GM18505 (cell line): ENCODE measurements around the gene CFAP77.

Source experiments
- ATAC-seq: cut with Tn5 transposase; IDR thresholded peaks from one replicate; pipeline ENCODE4 v1.9.1; 2021; ENCODE audit not compliant: unreplicated experiment
- POLR2A ChIP-seq: IDR thresholded peaks from 4 replicates; pipeline ENCODE4 v1.6.1; 2011; ENCODE audit warnings: borderline replicate concordance; ENCODE audit not compliant: insufficient read depth, insufficient read length; ENCODE audit errors: extremely low read depth

Gene CFAP77

DNA sequence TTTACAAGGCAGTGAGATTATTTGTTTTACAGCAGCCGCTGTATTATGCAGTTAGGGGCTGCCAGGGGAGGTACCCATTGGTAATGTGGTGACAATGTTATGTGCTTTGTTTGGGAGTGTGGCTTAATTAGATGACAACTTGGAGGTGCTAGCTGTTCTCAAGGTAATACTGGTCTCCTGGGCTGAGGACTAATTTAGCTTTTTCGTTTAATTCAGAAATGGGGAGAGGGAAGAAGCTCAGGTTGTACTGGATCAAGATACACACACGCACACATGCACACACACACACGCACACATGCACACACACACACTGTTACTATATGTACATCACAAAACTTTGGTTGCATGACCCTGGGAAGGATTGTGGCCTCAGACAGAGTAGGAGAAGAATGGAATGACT lies 37.9 kb downstream of the CFAP77 start:
- ATAC-seq, result no peak
- no peak for TF ChIP-seq POLR2A

DNA sequence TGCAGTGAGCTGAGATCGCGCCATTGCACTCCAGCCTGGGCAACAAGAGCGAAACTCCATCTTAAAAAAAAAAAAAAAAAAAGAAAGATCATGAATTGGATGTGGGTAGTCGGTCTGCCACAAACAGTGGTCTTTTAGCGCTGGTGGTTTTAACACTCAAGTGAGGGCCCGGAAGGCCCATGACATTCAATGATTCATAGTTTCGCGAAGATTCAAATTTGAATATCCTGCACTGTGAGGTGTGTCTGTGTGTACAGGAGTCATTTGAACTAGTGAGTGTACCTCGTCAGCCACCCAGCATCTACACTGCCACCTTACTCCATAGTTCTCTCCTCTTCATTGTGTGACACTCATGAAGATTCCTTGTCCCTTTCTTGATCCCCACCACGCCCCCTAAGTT lies 41.3 kb downstream of the CFAP77 start:
- TF ChIP-seq POLR2A, result no peak
- no peak for ATAC-seq

DNA sequence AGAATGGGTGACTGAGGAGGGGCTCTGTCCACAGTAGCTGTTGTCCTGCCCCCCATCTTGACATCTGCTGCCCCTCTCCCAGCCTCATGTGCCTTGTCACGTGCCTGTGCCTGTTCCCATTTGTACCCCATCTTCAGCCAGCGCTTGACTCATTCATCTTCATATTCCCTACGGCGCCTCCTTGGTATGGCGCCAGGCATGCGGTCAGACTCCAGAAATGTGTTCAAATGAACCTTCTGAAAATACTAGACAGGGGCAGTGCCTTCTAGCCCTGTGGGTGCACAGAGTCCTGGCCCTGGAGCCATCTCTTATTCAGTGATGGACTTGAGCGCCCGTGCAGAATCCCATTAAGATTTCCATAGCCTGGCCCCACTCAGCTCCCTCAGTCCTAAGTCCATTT lies 46.2 kb downstream of the CFAP77 start:
- no peak for ATAC-seq
- TF ChIP-seq POLR2A, result no peak

DNA sequence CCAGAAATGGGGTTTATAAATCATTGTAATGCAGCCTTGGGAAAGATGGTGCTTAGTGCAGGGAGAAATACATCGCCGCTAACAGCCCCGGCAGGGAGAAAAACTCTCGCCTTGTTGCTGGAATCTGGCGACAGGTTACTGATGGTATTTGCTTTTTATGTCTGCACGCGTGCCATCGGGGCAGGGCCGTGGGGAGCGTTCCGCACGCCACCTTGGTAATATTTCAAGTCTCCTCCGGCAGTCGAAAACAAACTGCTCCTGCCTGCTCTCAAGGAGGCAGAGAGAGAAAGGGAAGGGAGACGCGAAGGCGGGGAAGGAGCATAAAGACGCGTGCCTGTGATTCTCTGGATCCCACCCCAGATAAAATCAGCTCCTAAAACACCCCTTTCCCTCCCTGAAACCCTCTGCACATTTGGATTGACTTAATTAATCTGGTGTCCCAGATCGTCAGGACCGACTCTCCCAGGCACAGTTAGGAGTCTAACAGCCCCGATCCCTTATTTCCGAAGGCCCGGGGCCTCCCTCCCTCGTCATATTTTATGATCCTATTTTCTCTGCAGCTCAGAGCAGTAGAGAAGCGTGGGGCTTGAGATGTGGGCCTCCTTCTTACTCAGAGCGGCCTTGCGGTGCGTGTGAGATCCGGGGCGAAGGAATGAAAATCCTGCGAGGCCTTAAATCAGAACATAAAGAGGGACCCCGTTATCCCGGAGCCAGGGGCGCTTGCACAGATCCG lies 47.7 kb downstream of the CFAP77 start:
- ATAC-seq, result no peak
- TF ChIP-seq POLR2A, result no peak

DNA sequence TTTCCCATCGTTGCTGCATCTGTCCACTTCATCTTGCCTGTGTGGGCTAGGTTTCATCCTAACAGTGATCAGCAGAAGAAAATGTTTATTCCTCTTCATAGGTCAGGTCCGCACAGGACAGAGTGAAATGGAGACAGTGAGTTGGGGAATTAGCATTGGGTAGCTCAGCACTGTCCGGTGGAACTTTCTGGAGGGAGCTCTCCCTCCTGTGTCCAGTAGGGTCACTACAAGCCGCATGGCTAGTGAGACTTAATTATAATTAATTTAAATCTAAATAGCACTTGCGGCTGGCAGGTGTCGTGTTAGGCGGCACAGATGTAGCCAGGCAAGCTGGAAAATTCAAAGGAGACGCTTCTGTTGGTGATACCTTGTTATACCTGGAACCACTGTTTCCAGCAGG lies 48.4 kb downstream of the CFAP77 start:
- no peak for TF ChIP-seq POLR2A
- no peak for ATAC-seq

DNA sequence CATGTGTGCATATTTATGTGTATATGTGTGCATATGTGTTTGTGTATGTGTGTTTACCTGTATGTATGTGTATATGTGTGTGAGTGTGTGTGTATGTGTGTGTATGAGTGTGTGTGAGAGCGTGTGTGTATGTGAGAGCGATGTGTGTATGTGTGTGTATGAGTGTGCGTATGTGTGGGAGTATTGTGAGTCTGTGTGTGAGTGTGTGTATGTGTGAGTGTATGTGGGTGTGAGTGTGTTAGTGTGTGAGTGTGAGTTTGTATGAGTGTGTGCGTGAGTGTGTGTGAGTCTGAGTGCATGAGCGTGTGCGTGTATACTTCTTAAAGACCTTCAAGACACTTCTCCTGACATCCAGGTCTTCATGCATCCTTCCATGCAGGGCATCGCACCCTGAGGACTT lies 49.6 kb downstream of the CFAP77 start:
- TF ChIP-seq POLR2A, result no peak
- no peak for ATAC-seq

DNA sequence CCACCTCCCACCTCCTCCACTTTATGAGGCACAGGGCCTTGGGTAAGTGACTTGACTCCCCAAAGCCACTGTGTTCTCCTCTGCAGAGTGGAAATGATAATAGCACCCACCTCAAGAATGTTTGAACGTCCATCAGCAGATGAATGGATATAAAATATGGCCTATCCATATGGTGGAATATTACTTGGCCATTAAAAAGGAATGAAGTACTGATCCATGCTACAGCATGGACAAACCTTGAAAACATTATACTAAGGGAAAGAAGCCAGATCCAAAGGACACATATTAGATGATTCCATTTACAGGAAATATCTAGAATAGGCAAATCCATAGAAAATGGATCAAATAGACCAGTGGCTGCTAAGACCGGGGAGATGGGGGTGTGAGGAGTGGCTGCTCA lies 50.2 kb downstream of the CFAP77 start:
- TF ChIP-seq POLR2A, result no peak

DNA sequence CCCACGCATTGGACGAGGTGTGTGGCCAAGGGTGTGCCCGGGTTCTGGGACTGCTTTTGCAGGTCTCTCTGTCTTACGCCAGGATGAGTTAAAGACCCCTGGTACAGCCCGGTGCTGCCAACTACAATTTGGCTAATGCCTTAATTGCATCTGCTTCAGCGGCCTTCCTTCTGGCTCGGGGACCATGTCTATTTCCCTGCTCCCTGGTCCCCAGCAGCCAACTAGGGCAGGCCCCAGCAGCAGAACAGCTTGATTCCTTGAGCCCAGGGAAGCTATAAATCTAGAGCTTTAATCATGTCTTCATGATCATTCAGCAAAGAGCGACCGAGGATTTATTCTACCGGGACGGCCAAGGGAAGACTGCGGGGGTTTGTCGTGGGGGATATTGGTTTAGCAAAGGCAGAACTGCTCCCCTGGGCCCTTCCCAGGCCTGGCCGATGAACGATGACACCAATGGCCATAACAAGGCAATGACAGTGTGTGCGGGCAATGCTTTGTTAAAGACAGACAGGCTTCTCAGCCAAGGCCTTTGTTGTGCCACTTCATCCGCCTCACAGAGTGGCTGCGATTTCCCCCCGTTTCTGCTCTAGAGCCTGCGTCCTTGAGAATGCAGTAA lies 51.4 kb downstream of the CFAP77 start:
- no peak for ATAC-seq
- no peak for TF ChIP-seq POLR2A

More for the DNA sequence above, 50.2 kb downstream of the CFAP77 start:
- ATAC-seq, result no peak

DNA sequence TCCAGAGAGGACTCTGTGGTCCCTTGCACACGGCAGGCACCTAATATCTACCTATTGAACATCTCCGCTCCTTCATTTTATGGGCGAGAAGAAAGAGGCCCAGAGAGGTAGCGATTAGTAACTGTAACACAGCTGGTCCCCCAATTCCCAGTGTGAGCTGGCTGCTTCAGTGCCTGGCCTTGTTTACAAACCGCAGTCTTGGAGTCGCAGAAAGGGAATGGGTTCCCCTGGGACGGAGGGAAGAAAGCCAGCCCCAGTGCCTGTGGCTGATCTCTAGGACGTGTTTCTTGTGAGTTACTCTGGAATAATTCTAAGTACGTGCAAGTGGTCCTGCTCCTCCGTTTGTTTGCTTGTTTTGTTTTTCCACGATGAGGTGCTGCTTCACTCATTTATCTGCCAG lies 52.0 kb downstream of the CFAP77 start:
- ATAC-seq, result no peak
- TF ChIP-seq POLR2A, result no peak

DNA sequence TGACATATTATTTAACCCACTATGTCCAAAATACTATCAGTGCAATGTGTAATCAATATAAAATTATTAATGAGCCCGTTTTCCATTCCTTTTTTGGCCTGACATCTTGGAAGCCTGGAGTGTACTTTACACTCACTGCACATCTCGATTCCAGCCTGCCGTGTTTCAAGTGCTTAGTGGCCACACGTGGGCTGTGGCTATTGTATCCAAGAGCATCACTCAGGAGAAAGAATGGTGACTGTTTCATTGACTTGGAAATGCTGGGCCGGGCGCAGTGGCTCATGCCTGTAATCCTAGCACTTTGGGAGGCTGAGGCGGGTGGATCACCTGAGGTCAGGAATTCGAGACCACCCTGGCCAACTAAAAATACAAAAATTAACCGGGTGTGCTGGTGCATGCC lies 54.5 kb downstream of the CFAP77 start:
- ATAC-seq, result no peak
- TF ChIP-seq POLR2A, result no peak

DNA sequence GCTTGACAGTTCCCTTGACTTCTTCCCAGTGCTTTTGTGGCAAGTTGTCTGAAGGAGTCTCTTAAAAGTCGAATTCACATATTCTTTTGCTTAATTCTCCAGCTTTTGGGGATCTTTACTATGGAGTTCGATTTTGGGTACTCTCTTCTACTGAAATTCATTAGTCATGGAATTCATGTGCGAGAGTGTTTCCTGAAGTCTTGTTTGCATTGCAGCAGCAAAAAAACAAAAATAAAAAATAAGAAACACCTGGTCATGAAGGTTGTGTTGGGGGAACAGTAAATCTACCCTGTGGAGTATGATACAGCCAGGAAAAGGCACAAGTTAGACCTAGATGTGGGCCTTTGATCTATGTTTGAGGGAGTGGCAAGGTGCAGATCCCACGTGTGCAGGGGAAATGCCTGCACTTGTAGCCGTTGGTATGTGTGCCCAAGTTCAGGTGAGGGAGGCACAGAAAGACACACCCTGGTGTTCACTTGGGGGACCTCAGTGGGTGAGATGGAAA lies 55.2 kb downstream of the CFAP77 start:
- TF ChIP-seq POLR2A, result no peak
- no peak for ATAC-seq

DNA sequence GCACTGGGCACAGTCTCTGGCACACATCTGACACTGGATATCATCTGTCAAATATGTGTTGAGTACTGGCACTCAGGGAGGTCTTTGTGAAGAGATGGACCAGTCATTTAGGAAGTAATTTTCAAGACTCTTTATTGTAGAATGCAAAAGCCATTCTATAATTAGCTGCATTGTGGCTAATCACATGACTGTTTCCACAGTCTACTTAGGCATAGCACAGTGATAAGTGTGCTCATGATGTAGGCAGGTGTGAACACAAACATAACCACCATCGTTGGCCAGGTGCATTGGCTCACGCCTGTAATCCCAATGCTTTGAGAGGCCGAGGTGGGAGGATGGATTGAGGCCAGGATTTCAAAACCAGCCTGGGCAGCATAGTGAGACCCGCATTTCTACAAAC lies 62.2 kb downstream of the CFAP77 start:
- TF ChIP-seq POLR2A, result no peak
- no peak for ATAC-seq

DNA sequence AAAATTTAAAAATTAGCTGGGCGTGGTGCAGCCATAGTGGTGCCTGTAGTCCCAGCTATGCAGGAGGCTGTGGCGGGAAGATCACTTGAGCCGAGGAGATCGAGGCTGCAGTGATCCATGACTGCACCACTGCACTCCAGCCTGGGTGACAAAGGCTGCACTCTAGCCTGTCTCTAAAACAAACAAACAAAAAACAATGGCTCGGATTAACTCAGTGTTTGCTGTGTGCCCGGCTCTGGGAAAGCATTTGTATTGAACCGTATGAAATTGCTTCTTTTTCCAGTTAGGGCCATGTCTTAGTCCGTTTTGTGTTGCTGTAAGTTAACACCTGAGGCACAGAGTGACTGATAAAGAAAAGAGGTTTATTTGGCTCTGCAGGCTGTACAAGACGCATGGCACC lies 62.6 kb downstream of the CFAP77 start:
- no peak for TF ChIP-seq POLR2A
- ATAC-seq, result no peak

DNA sequence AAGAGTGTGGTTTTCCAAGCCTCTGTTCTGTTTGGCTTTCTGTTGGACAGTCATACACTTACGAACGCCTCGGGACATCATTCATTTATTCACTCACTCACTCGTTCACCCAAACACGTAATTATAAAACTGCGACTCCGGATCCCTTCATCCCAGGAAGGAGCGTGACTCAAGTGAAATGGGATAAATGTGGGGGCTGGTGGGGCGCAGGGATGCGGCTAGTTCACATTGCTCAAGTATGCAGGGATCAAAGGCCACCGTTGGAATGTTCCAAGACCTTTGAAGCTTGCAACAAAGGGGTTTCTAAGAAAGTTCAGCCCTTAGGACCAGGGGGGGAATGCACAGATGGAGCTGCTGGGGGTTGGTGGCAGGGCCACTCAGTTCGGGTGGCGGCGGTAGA lies 64.2 kb downstream of the CFAP77 start:
- no peak for ATAC-seq
- no peak for TF ChIP-seq POLR2A

DNA sequence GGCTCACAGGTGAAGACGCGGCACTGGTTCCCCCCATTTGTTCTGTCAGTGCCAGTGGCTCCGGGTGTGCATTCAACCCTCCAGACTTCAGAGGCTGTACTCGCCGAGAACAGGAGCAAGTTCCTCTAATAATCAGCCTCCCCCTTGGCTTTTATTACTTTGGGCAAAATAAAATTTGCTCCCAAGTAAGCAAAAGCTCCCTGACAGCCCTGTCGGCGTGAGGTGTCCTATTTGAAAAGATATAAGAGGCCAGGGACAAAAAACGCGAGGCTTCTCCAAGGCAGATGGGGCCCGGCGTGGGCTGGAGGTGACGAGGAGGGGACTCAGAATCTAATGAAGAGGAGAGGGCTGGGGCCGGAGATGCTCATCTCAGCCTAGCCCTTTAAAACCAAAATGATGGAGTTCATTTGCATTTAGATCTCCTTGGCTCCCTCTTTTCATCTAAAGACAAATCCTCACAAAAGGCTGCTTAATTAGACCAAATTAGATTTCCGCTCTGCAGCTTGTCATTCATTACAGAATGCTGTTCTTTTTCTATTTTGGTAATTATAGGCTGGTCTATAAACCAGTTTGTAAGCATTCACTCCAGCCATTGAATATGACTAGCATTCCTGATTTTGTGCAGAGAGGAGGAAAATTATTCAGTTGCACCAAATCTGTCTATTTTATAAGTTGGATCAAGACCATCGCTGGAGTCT lies 68.5 kb downstream of the CFAP77 start:
- no peak for ATAC-seq
- TF ChIP-seq POLR2A, result no peak

DNA sequence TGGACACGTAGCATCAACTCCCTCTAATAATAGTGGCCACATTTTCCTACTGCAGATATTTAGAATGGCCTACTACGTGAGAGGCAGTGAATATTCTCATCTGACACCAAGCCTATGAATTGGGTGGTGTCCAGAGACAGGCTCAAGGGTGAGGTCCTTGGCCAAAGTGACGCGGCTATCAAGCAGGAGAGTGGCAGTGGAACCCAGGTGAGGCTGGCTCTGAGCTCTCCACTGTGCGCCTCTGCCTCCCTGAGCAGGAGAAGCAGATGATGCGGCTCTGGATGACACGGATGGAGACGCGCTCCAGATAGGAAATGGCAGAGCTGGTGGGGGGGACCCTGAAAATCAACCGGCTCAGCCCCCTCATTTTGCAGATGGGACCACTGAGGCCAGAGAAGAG lies 69.7 kb downstream of the CFAP77 start:
- no peak for ATAC-seq
- TF ChIP-seq POLR2A, result no peak
